ENCODE data around the gene RAPGEF4. TPM values are rescaled to one million over a fixed set of nuclear protein-coding genes. Genes with fewer than 3 reads are reported as not detected.
A peak's percentile ranks its signal among the peaks of the same experiment; 100 is the strongest.

The RAPGEF4 gene
- total RNA-seq, 1 experiment from 2014 or later, result 0.98 TPM

- POLR2A ChIA-PET, result no interaction called here
Measured at GRCh38 chr2:172969609-172970008, 234.0 kb downstream of the RAPGEF4 start.

GRCh38 chr2:172970660-172971059 is 235.0 kb downstream of the RAPGEF4 start:
- Mint-ChIP-seq H3K36me3 (ENCODE audit: insufficient read depth, unreplicated experiment) (no peaks in the 10 kb centered on the region), H3K4me3 (ENCODE audit: unreplicated experiment) (no peak overlapping the region), H3K4me1 (ENCODE audit: low read depth, unreplicated experiment) (no peaks in the 10 kb centered on the region), H3K27me3 (ENCODE audit: insufficient read depth, unreplicated experiment) (no peaks in the 10 kb centered on the region), H3K9me3 (ENCODE audit: unreplicated experiment) (no peaks in the 10 kb centered on the region), H3K27ac (ENCODE audit: unreplicated experiment) (no peak overlapping the region)
- intact Hi-C loops (cut with micrococcal nuclease; ENCODE audit: unreplicated experiment), result no loop called here
- no TSS peak for BruUV-seq (replicated peaks)
- no peak for DNase-seq
- no peaks in the 10 kb centered on the region for H3K4me1 ChIP-seq
- no peaks in the 10 kb centered on the region for H3K9me3 ChIP-seq
- ChIA-PET POLR2A (no interaction called here), CTCF (interaction anchor here (0.8 kb wide), 1 partner anchor 149 kb away, joined by 3 read pairs; no protein-coding TSS in a partner anchor)
- H3K4me3 ChIP-seq (ENCODE audit: low read depth, low read length), result no peak overlapping the region
- H3K27me3 ChIP-seq (replicated peaks; ENCODE audit: control insufficient read depth, insufficient read depth, low read length), result no peaks in the 10 kb centered on the region
- no peaks in the 10 kb centered on the region for H3K36me3 ChIP-seq (ENCODE audit: control insufficient read depth, insufficient read depth, low read length)
- TF ChIP-seq CTCF (IDR thresholded peaks at IDR 0.05; ENCODE audit: insufficient read depth in 1 of 2, low read depth in 1 of 2, low read length in 1 of 2, severe bottlenecking in 1 of 2, unreplicated experiment in 1 of 2), result no peak

More at GRCh38 chr2:172969609-172970008, 234.0 kb downstream of the RAPGEF4 start:
- H3K36me3 Mint-ChIP-seq (ENCODE audit: insufficient read depth, unreplicated experiment), result no peaks in the 10 kb centered on the region
- H3K27me3 ChIP-seq (replicated peaks; ENCODE audit: control insufficient read depth, insufficient read depth, low read length), result no peaks in the 10 kb centered on the region
- no peak overlapping the region for H3K4me3 Mint-ChIP-seq (ENCODE audit: unreplicated experiment)
- no peak for DNase-seq
- H3K9me3 Mint-ChIP-seq (ENCODE audit: unreplicated experiment), result no peaks in the 10 kb centered on the region
- CTCF ChIA-PET, result interaction anchor here (0.6 kb wide), 1 partner anchor 403 kb away, joined by 3 read pairs; no protein-coding TSS in a partner anchor
- no peaks in the 10 kb centered on the region for H3K4me1 Mint-ChIP-seq (ENCODE audit: low read depth, unreplicated experiment)
- H3K9me3 ChIP-seq, result no peaks in the 10 kb centered on the region
- no TSS peak for BruUV-seq (replicated peaks)
- TF ChIP-seq CTCF (IDR thresholded peaks at IDR 0.05; ENCODE audit: insufficient read depth in 1 of 2, low read depth in 1 of 2, low read length in 1 of 2, severe bottlenecking in 1 of 2, unreplicated experiment in 1 of 2), result no peak
- no peaks in the 10 kb centered on the region for H3K4me1 ChIP-seq
- no peaks in the 10 kb centered on the region for H3K36me3 ChIP-seq (ENCODE audit: control insufficient read depth, insufficient read depth, low read length)
- intact Hi-C loops (cut with micrococcal nuclease; ENCODE audit: unreplicated experiment), result no loop called here
- H3K4me3 ChIP-seq (ENCODE audit: low read depth, low read length), result no peak overlapping the region
- no peaks in the 10 kb centered on the region for H3K27me3 Mint-ChIP-seq (ENCODE audit: insufficient read depth, unreplicated experiment)
- no peak overlapping the region for H3K27ac Mint-ChIP-seq (ENCODE audit: unreplicated experiment)

- DNase-seq, result peak; percentile 46 to 63
Measured at GRCh38 chr2:172972005-172972619, 236.5 kb downstream of the RAPGEF4 start.

More at GRCh38 chr2:172972005-172972619, 236.5 kb downstream of the RAPGEF4 start:
- H3K4me3 ChIP-seq (ENCODE audit: low read depth, low read length), result no peak overlapping the region
- H3K27ac Mint-ChIP-seq (ENCODE audit: unreplicated experiment), result no peak overlapping the region
- TF ChIP-seq CTCF (IDR thresholded peaks at IDR 0.05; ENCODE audit: insufficient read depth in 1 of 2, low read depth in 1 of 2, low read length in 1 of 2, severe bottlenecking in 1 of 2, unreplicated experiment in 1 of 2), result peak; percentile 88 to 89
- H3K9me3 Mint-ChIP-seq (ENCODE audit: unreplicated experiment), result no peaks in the 10 kb centered on the region
- ChIA-PET CTCF (interaction anchor here (0.6 kb wide), 2 partner anchors 374 to 424 kb away, joined by 3 to 4 read pairs; no protein-coding TSS in a partner anchor), POLR2A (no interaction called here)
- H3K27me3 ChIP-seq (replicated peaks; ENCODE audit: control insufficient read depth, insufficient read depth, low read length), result no peaks in the 10 kb centered on the region
- no peaks in the 10 kb centered on the region for H3K36me3 Mint-ChIP-seq (ENCODE audit: insufficient read depth, unreplicated experiment)
- H3K4me1 ChIP-seq, result 0 out of 2 replicates have a peak, but pooled peaks cover 3% of the 10 kb centered on the region
- no peaks in the 10 kb centered on the region for H3K27me3 Mint-ChIP-seq (ENCODE audit: insufficient read depth, unreplicated experiment)
- peaks cover 7% of the 10 kb centered on the region for H3K4me1 Mint-ChIP-seq (ENCODE audit: low read depth, unreplicated experiment)
- H3K9me3 ChIP-seq, result no peaks in the 10 kb centered on the region
- no TSS peak for BruUV-seq (replicated peaks)
- intact Hi-C loops (cut with micrococcal nuclease; ENCODE audit: unreplicated experiment), result loop anchor here (1.0 to 2.0 kb wide), 2 partner anchors 50 to 239 kb away; no protein-coding TSS in a partner anchor
- no peaks in the 10 kb centered on the region for H3K36me3 ChIP-seq (ENCODE audit: control insufficient read depth, insufficient read depth, low read length)
- H3K4me3 Mint-ChIP-seq (ENCODE audit: unreplicated experiment), result no peak overlapping the region
